ENCODE results near the gene PLXNA3.

GRCh38 chrX:154477891-154478477 is 19.9 kb downstream of the PLXNA3 start:
- no peak for TF ChIP-seq POLR2A (IDR thresholded peaks at IDR 0.05; ENCODE audit: low read depth, low read length)
- no peak for TF ChIP-seq POLR2AphosphoS5 (IDR thresholded peaks at IDR 0.05; ENCODE audit: low read depth, low read length)
- no peak for TF ChIP-seq TAF1 (IDR thresholded peaks at IDR 0.05; ENCODE audit: borderline replicate concordance, low read depth, low read length)

Measured in GM12892 (cell line).